ENCODE results near the gene CDH13.

The CDH13 gene

DNA sequence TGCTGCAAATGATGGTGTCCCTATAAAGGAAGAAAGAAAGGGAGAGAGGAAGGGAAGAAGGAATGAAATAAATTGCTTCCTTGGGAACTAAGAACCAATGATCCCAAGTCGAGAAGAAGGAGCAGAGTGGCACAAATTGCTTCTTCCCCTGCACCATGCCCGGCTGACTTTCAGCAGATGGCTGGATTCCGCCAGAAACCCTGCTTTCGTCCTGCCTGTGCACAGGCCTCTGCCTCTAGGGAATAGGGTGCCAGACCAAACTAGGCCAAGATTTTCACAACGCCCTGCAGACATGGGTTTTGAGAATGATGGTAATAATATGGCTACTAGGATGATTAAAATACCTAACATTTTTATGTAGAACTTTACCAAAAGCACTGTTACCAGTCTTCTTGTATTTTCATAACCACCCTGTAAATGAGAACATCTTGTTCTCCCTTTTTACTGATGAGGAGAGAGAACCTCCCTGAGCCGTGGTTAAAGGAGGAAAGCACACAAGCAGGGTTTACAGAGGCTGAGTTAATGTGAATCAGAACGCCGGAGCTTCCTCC is 1058.9 kb downstream of the CDH13 start:
- no peak for DNase-seq (ENCODE audit: low read depth)

DNA sequence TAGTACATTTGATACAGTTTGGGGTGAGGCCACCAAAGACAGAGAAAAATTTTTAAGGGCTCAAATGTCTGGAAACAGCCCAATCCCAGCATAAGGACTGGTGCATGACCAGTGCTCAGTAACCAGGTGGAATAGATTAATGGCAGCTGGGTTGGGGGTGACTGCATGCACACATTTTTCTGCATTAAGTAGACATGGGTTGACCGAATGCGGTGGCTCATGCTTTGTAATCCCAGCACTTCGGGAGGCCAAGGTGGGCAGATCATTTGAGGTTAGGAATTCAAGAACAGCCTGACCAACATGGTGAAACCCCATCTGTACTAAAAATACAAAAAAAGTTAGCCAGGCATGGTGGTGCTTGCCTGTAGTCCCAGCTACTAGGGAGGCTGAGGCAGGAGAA is 1060.0 kb downstream of the CDH13 start:
- no peak for DNase-seq (ENCODE audit: low read depth)

DNA sequence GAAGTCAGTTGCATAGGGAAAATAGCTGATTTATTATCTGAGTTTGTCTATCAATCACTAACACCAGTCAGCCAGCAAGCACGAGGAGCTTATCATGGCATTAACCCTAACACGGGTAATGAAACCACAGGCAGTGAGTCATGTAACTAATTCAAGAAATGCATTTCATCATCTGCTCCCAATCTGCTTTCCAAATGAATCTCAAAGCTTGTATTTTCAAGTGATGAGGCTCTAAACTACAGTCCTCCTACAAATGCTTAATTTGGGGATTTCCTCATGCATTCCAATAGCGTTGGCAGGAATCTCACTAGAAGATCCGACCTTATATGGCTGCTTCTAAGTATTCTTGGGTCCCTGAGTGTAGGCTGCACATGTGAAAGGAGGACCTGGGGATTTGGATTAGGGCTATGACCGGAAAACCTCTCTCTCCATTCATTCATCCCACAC is 1062.6 kb downstream of the CDH13 start:
- DNase-seq (ENCODE audit: low read depth), result no peak

DNA sequence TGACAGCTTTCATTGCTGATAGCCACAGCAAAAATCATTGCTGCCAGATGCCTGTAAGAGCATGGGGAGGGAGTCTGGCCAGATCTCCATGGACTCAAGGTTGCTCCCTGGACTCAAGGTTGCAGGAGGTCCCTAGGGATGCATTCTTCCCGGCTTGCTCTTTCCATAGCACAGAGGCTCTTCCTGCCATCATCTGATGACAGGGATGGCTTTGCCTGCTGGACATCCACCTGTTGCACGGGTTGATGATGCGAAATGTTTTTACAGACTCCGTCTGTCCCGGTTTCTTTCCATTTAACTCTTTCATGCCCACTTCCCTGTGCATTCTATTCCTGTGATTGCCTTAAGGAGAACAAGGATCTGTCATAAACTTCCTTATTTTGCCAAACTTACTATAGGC is 1065.5 kb downstream of the CDH13 start:
- DNase-seq (ENCODE audit: low read depth), result no peak

DNA sequence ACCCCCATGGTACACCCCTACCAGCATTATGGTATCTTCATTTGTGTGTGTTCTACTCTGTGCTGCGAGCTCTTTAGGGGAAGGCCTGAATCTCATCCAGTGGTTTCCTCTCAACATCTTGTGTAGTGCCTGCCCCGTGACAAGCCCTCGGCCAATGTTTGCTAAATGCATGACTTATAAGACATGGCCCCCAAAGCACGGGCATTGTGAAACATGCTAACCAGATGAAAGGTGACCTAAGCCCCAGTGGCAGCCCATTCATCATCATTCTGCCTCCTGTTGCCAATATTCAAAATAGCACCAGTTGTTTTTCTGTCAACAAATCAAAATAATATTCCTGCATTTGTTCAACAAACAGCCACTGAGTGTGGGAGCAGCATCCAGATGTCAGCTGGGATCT is 1072.2 kb downstream of the CDH13 start:
- no peak for DNase-seq (ENCODE audit: low read depth)

DNA sequence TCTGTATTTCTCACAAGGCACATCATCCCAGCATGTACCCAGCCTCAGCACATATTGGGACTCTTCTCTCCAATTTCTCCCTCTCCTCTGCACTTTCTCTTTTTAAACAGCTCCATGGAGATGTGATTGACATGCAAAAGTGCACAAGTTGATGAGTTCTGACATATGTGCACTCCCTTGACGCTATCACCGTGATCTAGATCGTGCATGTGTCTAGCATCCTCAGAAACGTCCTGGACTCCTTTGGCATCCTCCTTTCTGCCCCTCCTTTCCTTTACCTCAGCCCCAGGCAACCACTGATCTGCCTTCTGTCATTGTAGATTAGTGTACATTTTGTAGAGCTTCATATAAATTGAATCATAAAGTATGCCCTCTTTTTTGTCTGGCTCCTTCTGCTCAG is 1073.0 kb downstream of the CDH13 start:
- DNase-seq (ENCODE audit: low read depth), result no peak

DNA sequence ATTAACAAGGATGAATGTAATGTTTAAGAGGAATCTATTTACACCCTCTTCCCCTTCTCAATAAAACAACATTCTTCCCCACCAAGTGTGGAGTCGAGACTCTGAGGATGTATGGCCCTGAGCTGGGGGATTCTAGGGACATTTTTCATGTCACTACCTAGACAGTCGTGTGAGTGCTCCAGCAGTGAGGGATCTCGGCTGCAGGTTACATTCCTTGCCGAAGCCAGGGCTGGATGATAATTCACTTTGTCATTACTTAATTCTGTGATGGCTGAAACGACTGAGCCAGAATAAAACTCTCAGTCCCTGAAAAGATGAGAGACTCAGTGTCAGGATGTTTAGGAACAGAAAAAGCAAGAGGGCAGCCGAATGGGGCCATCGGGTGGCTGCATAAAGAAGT is 1074.1 kb downstream of the CDH13 start:
- DNase-seq (ENCODE audit: low read depth), result no peak

DNA sequence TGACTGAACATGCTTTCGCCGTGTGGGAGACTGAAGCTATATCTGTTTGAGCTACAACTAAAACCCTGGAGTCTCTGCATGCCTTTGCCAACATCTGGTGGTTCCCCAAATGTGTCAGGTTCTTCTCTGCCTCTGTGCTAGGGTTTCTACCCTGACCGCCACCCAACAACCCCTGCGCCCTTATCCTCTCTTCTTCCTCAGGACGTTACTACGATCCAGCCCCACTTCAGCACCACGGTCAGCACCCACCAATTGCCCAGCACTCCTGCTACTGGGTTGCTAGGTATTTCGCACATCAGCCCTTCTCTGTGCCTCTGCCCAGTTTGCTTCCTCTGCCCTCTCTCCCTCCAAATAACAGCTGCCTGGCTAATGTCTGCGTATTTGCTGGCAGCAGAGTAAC is 1074.7 kb downstream of the CDH13 start:
- no peak for DNase-seq (ENCODE audit: low read depth)

DNA sequence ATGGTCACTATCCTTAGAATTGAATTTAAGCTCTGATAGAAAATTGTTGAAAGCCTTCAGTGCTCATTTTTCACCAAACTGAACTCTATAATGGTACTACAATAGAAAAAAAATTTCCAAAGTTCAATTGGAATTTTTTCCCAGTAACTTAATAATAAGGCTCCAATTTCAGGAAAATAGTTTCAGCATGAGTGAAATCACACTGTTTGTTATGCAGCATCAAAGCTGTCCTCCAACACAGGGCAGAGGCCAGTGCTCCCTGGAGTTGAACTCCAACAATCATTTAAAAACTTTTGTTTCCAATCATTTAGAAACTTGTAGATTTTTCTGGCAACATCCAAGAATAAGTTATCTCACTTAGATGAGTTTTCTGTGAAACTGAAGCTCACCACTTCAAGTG is 1077.9 kb downstream of the CDH13 start:
- DNase-seq (ENCODE audit: low read depth), result no peak

DNA sequence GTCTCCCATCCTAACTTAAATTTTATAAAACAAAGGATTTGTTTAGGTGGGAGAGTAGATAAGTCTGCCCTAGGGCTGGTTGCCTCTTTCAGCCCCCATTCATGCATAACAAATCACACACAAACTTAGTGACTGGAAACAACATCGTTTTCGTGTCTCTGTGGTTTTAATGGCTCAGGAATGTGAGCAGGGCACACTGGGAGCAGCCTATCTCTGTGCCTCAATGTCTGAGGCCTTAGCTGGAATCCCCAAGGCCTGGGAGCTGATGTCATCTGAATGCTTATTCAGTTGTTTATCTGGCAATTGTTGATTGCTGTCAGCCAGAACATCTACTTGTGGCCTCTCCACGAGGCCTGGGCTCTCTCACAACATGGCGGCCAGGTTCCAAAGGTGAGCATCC is 1079.1 kb downstream of the CDH13 start:
- no peak for DNase-seq (ENCODE audit: low read depth)

DNA sequence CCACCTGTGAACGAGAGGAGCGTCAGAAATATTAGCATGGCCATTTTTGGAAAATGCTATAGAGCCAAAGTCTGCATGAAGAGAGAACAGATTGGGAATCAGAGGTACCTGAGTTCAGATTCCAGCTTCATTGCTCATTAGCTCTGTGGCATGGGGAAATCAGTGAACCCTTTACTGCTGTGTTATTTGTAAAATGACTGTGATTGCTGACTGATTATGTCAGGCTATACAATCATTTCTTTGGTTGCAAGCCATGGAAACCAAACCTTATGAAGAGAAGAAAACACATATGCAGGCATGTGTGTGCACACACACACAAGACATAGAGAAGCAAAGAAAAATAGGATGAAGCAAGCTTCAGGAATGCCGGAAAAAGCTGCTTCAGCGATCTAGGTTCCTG is 1079.6 kb downstream of the CDH13 start:
- DNase-seq (ENCODE audit: low read depth), result no peak

DNA sequence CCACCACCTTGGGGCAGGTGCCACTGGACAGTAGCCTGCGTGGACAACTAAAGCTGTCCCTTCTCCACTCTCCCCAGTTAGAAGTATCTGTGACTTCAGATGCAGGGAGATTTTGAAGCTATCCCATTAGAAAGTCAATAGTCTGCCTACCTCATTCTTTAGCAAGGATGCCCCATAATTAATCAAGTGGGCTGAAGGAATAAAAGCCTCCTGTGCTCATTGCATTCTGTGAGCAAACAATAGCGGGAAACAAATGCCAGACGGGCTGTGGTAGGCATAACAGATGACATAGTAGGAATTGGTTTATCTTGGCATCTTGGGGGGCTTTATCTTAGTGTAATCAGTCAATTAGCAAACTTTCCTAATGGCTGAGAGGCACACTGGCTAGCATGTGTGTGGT is 1084.3 kb downstream of the CDH13 start:
- DNase-seq (ENCODE audit: low read depth), result no peak

DNA sequence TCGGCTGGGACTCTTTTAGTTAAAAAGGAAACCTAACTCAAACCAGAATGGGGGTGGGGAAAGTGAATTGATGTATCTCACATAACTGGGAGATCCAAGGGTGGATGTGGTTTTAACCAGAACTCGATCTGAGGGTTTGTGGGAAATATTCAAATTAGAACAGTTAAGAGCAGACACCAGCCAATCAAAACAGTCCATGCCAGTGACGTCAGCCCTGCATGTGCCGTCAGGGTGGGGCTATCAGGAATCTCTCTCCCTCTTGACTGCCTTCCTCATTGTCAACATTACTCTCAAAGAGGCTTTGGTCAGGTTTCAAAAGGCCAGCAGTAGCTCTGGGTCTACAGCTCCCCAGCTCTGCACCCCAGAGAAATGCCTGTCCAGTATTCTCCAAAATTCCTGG is 1086.8 kb downstream of the CDH13 start:
- no peak for DNase-seq (ENCODE audit: low read depth)

DNA sequence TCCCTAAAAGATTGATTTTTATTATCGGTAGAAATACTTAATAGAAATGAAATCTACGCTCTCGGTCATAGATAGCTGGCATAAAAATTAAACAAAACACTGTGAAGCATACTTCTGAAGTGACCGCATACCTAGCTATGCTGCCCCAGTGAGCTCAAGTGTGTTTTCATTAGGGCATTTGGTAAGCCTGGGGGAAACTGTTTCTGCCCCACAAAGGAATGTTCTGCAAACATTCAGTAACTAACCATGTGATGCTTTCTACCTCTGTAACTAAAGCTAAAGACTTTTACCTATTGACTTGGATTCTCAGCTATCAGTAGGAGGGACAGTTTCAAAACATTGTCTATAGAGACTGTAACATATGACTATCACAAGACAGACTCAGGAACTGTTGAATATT is 1087.5 kb downstream of the CDH13 start:
- DNase-seq (ENCODE audit: low read depth), result no peak

DNA sequence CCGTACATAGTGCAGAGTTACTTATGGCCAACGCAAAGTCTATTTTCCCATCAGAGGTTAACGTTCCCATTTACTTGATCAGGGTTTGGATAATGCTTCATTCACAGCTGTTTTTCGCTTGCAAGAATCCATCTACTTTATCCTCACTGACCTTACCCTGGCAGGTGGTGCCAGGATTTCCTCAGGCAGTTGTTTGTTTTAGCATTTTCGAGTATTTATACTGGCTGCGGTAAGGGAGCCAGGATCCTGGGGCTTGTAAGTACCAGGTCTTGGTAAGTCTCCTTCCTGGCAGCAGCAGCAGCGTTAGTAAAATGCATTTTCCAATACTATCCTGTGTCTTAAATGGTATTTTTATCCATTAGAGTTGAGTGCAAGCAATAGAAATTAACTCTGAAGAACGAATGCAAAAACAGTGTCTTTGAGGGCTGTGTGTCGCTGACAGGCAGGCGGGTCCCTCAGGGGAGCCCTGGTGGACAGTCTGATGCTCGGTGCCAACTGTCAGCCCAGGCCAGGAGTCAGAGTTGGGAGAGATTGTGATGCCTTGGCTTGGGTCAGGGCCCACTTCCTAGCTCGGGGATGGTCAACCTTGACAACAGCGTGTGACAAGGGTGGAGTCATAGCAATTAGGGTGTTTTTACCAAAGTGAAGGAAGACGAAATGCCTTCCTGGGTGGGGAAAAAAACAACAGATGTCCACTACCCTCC is 1088.6 kb downstream of the CDH13 start:
- DNase-seq (ENCODE audit: low read depth), result no peak

DNA sequence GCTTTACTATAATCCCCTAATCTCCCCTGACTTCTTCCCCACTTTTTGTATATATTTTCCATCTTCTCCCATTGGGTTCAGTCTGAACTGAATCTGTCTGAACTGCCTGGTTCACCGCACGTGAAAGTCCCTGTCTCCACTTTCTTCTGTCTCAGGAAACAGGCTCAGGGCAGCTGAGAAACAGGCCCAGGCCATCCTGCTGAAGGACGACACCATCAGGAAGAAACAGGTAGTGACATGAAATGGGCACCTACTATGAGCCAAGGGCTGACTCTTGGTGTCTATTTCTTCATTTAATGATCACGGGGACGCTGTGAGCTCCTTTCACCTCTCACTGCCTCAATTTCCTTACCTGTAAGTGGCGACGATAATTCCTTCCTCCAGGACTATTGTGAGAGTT is 1090.5 kb downstream of the CDH13 start:
- no peak for DNase-seq (ENCODE audit: low read depth)

DNA sequence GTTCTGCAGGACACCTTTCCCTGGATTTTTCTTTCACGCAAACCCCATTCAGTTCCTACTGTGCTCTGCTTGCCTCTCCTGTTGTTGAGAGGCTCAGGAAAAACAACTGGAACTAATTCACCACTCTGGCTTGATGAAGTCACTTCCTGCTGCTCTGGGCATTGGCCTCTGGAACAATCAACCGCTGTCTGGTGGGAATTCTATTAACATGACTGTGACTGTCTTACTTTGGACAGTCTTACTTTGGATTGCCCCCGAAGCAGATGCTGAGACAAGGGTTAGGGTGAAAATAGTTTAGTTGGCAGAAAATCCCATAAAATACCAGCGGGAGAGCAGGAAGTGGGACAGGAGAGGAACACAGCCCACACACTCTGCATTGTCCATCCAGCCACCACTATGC is 1091.0 kb downstream of the CDH13 start:
- no peak for DNase-seq (ENCODE audit: low read depth)

DNA sequence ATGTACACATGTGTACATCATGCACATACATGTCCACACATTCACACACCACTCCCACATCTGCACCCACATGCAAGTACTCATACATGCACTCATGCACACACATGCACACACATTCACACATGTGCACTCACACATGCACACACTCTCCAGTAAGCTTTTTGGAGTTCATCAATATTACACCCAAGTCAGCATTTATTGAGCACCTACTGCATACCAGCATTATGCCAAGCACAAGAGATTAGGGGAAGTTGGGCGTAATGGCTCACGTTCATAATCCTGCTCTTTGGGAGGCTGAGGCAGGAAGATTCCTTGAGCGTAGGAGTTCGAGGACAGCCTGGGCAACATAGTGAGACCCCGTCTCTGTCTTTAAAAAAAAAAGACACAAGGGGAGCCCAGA is 1093.4 kb downstream of the CDH13 start:
- DNase-seq (ENCODE audit: low read depth), result no peak

DNA sequence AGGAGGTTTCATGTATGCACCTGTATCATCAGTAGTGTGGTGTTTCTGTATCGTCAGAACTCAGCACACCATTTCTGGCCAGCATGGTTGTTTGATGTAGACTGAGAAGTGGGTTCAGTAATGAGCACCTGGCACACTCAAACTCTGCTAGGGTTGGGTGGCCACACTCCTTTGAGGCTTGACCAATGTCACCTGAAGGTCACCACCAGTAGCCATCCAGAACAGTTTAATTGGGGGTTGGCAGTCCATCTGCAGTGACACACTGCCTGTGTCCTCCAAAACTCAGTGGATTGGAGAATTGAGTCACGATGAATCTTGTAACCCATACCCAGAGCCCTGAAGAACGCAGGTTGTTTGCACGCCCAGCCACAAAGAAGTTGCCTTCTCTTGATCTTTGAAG is 1094.2 kb downstream of the CDH13 start:
- no peak for DNase-seq (ENCODE audit: low read depth)

DNA sequence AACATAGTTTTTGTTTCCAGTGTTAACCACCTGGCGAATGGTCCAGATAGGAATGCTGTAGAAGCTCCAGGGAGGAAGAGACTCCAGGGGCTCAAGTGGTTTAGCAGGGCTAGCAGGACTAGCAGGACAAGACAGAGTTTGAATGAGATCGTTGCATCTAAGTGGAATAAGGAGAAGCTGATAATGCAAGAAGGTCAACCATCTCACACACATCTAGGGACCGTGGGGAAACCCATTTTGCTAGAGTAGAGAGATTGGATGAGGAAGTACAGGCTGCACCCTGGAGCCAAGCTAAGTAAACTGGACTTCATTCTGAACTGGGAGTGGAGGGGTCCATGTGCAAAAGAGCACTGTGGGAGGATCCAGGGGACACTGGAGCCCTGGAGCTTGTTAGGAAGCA is 1094.9 kb downstream of the CDH13 start:
- DNase-seq (ENCODE audit: low read depth), result no peak

DNA sequence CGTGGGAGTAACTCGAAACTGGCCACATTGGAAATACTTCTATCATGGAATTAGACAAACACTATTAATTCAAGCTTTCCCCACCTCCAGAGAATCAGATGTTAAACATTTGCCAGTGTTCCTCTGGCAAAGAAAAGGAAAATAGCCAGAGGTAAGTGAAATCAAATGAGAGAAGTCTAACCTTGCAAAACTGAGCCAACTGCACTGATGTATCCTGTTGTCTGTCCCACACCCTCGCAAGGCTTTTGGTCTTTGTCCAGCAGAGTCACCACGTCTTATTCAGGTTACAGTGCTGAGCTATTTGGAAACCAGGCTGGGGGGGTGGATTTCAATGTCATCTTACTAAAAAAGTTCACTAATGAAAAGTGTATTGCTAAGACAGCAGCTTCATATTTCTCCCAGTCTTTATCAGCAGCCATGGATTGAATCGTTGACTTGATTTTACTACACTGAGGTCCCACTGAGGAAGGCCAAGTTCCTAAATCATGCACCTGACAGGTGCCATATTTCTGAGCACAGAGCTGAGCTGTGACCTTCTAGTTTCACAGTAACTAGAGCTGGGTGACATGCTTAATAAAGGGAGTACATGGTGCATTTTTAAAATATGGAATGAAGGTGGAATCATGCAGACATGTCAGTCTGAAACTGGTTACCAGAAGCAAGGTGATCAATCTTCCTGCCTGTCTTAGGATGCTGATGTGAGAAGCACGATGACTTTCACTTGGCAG is 1095.9 kb downstream of the CDH13 start:
- no peak for DNase-seq (ENCODE audit: low read depth)

DNA sequence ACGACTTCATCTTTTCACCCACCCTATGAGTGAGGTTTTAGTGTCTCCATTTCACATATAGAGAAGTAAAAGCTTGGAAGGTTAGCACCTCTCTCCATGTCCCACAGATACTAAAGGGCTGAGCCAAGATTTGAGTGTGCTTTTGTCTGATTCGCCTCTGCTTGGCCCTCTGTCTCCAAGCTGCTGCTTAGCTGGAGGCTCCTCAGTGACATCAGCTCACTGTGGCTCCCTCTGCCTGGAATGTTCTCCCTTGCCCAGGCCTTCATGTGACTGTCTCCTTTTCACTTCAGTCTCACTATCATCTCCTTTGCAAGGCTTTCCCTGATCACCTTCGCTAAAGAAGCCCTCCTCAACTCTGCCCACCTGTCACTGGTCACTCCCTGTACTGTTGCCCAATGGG is 1096.5 kb downstream of the CDH13 start:
- DNase-seq (ENCODE audit: low read depth), result no peak

DNA sequence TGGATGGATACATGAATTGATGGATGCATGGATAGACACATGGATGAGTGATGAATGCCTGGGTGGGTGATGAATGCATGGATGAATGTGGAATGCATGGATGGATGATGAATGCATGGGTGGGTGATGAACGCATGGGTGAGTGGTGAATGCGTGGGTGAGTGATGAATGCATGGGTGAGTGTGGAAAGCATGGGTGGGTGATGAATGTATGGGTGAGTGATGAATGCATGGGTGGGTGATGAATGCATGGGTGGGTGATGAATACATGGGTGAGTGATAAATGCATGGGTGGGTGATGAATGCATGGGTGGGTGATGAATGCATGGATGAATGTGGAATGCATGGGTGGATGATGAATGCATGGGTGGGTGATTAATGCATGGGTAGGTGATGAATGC is 1097.1 kb downstream of the CDH13 start:
- no peak for DNase-seq (ENCODE audit: low read depth)

DNA sequence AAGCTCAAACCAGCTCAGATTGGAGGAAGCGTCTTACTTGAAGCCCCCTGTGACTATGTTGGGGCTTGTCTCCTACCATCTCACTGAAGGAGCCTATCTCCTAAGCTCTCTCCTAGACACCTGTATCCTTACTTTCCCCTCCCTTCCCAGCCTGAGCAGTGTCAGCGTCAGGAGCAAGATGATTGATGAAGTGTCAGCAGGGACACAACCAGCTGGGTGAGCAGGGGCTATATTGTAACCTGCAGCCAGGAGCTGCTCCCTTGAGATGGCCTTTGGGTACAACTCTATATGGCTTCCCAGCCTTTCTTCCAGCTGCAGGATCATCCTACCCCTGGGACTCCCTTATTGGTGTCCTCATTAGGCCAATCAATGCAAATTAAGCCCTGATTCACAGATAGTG is 1097.8 kb downstream of the CDH13 start:
- no peak for DNase-seq (ENCODE audit: low read depth)
